22Rv1 (cell line): Measurements from ENCODE around the gene FAM107B.

Source experiments
- ZFX ChIP-seq: fragments of 450-650 bp; IDR thresholded peaks from 2 replicates; pipeline ENCODE4 v1.6.1; 2017; ENCODE audit warnings: antibody characterized with exemption, borderline replicate concordance
- TF ChIP-seq, protein P1 (sequence below): fragments of 450-650 bp; IDR thresholded peaks from 2 replicates; pipeline ENCODE4 v1.5.1; 2017; ENCODE audit warnings: mild to moderate bottlenecking

DNA sequence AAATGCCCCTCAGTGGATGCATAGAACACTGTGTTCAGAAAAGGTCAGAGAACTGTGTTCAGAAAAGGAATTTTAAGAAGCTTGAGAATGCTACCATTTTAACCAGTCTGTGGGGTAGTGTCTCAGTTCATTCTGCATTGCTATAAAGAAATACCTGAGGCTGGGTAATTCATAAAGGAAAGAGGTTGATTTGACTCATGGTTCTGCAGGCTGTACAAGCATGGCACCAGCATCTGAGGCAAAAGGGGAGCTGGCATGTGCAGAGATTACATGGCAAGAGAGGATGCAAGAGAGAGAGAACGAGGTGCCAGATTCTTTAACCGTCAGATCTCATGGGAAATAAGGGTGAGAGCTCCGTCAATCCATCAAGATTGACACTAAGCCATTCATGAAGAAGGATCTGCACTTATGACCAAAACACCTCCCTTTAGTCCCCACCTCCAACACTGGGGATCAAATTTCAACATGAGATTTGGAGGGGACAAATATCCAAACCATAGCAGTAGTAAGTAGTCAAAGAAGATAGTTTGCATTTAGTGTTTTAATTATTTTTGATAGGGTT, 119.8 kb downstream of the FAM107B start:
- TF ChIP-seq, protein P1, sequence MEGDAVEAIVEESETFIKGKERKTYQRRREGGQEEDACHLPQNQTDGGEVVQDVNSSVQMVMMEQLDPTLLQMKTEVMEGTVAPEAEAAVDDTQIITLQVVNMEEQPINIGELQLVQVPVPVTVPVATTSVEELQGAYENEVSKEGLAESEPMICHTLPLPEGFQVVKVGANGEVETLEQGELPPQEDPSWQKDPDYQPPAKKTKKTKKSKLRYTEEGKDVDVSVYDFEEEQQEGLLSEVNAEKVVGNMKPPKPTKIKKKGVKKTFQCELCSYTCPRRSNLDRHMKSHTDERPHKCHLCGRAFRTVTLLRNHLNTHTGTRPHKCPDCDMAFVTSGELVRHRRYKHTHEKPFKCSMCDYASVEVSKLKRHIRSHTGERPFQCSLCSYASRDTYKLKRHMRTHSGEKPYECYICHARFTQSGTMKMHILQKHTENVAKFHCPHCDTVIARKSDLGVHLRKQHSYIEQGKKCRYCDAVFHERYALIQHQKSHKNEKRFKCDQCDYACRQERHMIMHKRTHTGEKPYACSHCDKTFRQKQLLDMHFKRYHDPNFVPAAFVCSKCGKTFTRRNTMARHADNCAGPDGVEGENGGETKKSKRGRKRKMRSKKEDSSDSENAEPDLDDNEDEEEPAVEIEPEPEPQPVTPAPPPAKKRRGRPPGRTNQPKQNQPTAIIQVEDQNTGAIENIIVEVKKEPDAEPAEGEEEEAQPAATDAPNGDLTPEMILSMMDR: no peak
- no peak for TF ChIP-seq ZFX
